ENCODE measurements around the gene CDK5RAP1.

Gene CDK5RAP1

DNA sequence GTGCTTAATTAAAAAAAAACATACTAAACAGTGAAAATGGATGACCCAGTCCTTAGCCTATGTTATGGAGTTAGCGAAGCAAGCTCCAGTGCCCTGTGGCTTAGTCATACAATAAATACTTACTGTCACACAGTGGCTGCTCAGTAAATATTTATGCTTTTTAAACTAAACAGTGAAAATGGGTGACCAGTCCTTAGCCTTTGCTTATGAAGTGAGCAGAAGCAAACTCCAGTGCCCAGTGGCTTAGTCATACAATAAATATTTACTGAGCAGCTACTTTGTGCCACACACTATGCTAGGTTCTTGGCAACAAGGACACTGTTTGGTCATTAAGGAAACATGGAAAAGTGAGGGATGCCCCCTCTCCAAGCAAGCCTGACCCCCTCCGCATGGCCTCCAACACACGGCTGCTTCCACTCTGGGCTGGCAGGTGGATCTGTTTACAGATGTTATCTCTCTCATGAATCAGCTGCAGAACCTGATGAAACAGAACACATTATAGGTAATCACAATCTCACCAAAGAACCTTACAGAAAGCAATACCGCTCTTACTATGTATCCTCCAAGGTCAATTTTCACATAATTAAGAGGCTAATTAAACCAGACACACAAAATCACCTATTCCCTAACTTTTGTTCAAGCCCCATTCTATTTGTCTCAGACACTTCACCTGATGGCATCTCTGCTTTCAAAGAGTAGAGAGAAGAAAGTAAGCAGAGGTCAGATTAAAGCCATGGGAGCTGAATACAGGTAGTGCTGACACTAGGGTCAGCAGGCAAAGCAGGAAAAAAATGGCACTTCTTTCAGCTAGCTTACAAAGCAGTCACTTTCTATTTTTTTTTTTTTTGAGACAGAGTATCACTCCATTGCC lies 27.3 kb downstream of the CDK5RAP1 start:
- TF ChIP-seq, protein P1, sequence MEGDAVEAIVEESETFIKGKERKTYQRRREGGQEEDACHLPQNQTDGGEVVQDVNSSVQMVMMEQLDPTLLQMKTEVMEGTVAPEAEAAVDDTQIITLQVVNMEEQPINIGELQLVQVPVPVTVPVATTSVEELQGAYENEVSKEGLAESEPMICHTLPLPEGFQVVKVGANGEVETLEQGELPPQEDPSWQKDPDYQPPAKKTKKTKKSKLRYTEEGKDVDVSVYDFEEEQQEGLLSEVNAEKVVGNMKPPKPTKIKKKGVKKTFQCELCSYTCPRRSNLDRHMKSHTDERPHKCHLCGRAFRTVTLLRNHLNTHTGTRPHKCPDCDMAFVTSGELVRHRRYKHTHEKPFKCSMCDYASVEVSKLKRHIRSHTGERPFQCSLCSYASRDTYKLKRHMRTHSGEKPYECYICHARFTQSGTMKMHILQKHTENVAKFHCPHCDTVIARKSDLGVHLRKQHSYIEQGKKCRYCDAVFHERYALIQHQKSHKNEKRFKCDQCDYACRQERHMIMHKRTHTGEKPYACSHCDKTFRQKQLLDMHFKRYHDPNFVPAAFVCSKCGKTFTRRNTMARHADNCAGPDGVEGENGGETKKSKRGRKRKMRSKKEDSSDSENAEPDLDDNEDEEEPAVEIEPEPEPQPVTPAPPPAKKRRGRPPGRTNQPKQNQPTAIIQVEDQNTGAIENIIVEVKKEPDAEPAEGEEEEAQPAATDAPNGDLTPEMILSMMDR (IDR thresholded peaks at IDR 0.05; ENCODE audit: control insufficient read depth, extremely low read depth, insufficient read depth), result no peak
- no peak overlapping the region for H3K4me3 ChIP-seq (ENCODE audit: low read depth, low read length)
- peak; percentile 100 for DNase-seq (ENCODE audit: low read depth)

DNA sequence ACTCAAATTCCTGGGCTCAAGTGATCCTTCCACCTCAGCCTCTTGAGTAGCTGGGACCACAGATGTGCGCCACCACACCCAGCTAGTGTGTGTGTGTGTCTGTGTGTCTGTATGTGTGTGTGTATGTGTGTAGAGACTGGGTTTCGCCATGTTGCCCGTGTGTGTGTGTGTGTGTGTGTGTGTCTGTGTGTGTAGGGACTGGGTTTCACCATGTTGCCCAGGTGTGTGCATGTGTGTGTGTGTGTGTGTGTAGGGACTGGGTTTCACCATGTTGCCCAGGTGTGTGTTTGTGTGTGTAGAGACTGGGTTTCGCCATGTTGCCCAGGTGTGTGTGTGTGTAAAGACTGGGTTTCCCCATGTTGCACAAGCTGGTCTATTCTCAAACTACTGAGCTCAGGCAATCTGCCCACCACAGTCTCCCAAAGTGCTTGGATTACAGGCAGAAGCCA lies 28.3 kb downstream of the CDK5RAP1 start:
- H3K4me3 ChIP-seq (ENCODE audit: low read depth, low read length), result peak overlapping the region; percentile 2; the same call in 1 of the 2 replicates
- no peak for DNase-seq (ENCODE audit: low read depth)
- TF ChIP-seq, protein P1 (IDR thresholded peaks at IDR 0.05; ENCODE audit: control insufficient read depth, extremely low read depth, insufficient read depth), result no peak

DNA sequence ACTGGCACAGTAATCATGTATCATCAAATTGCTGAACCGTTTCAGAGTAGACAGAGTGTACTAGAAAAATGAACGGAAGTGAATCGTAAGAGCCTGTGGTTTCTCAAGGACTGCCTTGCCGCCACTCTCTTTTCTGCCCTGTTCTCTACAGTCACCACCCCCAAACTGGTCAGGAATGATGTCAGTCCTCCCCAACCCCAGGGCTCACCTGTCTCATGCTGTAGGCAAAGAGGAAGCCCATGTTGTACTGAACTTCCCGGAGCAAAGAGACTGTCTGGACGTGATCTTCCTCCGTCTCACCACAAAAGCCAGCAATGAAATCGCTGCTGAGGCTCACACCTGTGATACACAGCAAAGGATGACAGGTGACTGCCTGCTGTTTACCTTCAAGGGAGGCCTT lies 31.0 kb downstream of the CDK5RAP1 start:
- no peak overlapping the region for H3K4me3 ChIP-seq (ENCODE audit: low read depth, low read length)
- DNase-seq (ENCODE audit: low read depth), result no peak
- TF ChIP-seq, protein P1 (IDR thresholded peaks at IDR 0.05; ENCODE audit: control insufficient read depth, extremely low read depth, insufficient read depth), result no peak

DNA sequence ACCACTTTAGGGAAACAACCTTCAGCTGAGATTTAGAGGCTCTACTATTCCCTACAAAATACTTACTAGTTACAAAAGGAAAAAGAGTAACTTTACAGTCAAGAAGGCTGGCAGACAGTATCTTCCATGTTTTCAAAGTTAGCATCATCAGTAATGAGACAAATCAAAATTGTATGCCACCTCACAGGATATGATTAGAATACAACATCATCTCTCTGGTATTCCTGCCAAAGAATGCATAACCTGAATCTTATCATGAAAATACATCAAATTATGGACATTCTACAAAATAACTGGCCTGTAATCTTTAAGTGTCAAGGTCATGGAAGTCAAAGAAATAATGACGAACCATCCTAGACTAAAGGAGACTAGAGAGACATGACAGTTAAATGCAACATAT lies 38.4 kb downstream of the CDK5RAP1 start:
- H3K4me3 ChIP-seq (ENCODE audit: low read depth, low read length), result no peak overlapping the region
- TF ChIP-seq, protein P1 (IDR thresholded peaks at IDR 0.05; ENCODE audit: control insufficient read depth, extremely low read depth, insufficient read depth), result no peak
- no peak for DNase-seq (ENCODE audit: low read depth)

DNA sequence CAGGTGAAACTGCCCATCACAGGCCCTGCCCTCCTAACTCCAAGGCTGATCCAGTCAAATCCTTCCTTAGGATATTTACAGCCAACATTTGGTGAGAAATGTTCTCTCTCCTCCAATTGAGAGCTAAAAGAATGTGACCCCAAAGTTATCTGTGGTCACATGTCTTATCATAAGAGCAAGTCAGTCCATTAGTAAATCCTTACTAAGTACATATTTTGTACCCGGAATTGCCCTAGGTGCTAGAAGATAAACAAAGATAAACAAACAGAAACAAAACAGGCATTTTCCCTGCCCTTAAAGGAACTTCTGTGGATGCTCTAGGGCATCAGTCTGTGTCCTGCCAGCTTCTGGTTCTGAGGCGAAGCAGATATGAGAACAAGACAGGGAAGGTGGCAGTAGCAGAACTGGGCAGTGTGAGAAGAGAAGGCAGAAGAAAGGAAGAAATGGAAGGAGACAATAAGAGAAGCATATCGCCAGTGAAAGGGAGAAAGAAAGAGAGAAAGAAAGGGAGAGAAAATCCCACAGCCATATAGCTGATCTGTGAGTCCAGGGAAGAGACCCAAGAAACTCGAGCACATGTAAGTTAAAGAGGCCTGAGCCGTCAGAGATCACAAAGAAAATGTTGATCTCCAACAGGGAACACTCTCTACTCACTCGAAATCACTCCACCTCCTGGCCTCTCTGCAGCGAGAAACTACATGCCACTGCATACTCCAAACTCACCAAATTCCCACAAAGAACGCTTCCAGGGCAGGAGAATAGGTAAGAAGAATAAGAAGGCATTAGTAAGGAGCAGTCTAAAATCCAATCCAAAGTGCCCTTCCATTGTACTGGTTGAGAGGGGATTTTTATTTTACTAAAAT lies 41.7 kb downstream of the CDK5RAP1 start:
- TF ChIP-seq, protein P1 (IDR thresholded peaks at IDR 0.05; ENCODE audit: control insufficient read depth, extremely low read depth, insufficient read depth), result no peak
- H3K4me3 ChIP-seq (ENCODE audit: low read depth, low read length), result no peak overlapping the region
- peak; percentile 25 for DNase-seq (ENCODE audit: low read depth)

DNA sequence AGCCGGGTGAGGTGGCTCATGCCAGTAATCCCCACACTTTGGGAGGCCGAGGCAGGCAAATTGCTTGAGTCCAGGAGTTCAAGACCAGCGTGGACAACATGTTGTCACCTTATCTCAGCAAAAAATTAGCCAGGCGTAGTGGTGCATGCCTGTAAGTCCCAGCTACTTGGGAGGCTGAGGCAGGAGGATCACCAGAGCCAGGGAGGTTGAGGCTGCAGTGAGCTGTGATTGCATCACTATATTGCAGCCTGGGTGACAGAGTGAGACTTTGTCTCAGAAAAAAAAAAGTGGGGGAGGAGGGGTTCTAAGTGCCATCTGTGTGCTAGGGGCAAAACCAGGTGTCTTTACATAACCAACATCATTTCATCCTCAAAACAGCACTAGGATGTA lies 48.3 kb downstream of the CDK5RAP1 start:
- TF ChIP-seq, protein P1 (IDR thresholded peaks at IDR 0.05; ENCODE audit: control insufficient read depth, extremely low read depth, insufficient read depth), result no peak

More for the DNA sequence above, 48.3 kb downstream of the CDK5RAP1 start:
- H3K4me3 ChIP-seq (ENCODE audit: low read depth, low read length), result no peak overlapping the region
- DNase-seq (ENCODE audit: low read depth), result no peak

Data from LNCaP clone FGC (cell line).